ENCODE data around the gene IMMT. TPM values are rescaled to one million over a fixed set of nuclear protein-coding genes. Genes with fewer than 3 reads are reported as not detected.

IMMT gene
- total and polyA plus RNA-seq, 2 of the 8 experiments (the other 6 are each of a cell fraction or from before 2014, with no cell fraction given) = 37.7 to 103 TPM

GRCh38 chr2:86105969-86106945, 89.0 kb downstream of the IMMT start, which contains the start of gene PTCD3 (continued):
- TF ChIP-seq ATF3 (IDR thresholded peaks at IDR 0.05; ENCODE audit: insufficient read depth, low read depth, low read length) (no peak), TEAD4 (IDR thresholded peaks at IDR 0.05; ENCODE audit: low read depth, low read length) (no peak), SIX5 (IDR thresholded peaks at IDR 0.05; ENCODE audit: low read depth, low read length) (peak; percentile 71), ZNF274 (IDR thresholded peaks at IDR 0.05; ENCODE audit: borderline replicate concordance, extremely low read depth, low read length) (no peak), PHF8 (conservative IDR thresholded peaks at IDR 0.05; ENCODE audit: low read depth, low read length) (peak; percentile 85), CTCF (IDR thresholded peaks at IDR 0.05; ENCODE audit: control extremely low read depth in 1 of 3, insufficient read depth in 1 of 3, low read depth in 1 of 3, low read length in 3 of 3) (no peak), SUZ12 (IDR thresholded peaks at IDR 0.05; ENCODE audit: low read length) (no peak), GTF2F1 (IDR thresholded peaks at IDR 0.05; ENCODE audit: borderline replicate concordance, low read depth, low read length) (no peak), CEBPB (IDR thresholded peaks at IDR 0.05; ENCODE audit: low read depth, low read length) (no peak), MAFK (IDR thresholded peaks at IDR 0.05; ENCODE audit: low read depth, low read length) (no peak), SP1 (IDR thresholded peaks at IDR 0.05; ENCODE audit: low read depth, low read length) (peak; percentile 84), POU5F1 (IDR thresholded peaks at IDR 0.05; ENCODE audit: low read depth, low read length) (no peak), RAD21 (IDR thresholded peaks at IDR 0.05 in 1 of 2, conservative IDR thresholded peaks at IDR 0.05 in 1 of 2; ENCODE audit: low read depth in 2 of 2, low read length in 2 of 2) (no peak), GABPA (IDR thresholded peaks at IDR 0.05; ENCODE audit: borderline replicate concordance, insufficient read depth, low read length) (no peak), BACH1 (IDR thresholded peaks at IDR 0.05; ENCODE audit: low read length) (no peak), SP4 (IDR thresholded peaks at IDR 0.05; ENCODE audit: low read length) (peak; percentile 90; the same call in 1 of the 2 replicates), SP2 (IDR thresholded peaks at IDR 0.05; ENCODE audit: low read length) (no peak), JUND (IDR thresholded peaks at IDR 0.05; ENCODE audit: low read length) (peak; percentile 96)

All from H1 (cell line).